ENCODE measurements around the gene G6PC1.
"Not testable (repeated sequence)": the region's sequence is repeated elsewhere in the genome, so short reads cannot be mapped to it uniquely, and the experiment has no call there.

G6PC1 gene

GRCh38 chr17:42913981-42914617 lies 13.5 kb downstream of the G6PC1 start:
- no peak for DNase-seq (ENCODE audit: low read depth)
- H3K4me3 ChIP-seq (ENCODE audit: low read length) = no peak overlapping the region
- no peak for TF ChIP-seq CTCF (conservative IDR thresholded peaks at IDR 0.05; ENCODE audit: low read length)

GRCh38 chr17:42915288-42915687 lies 14.7 kb downstream of the G6PC1 start:
- DNase-seq (ENCODE audit: low read depth); H3K4me3 ChIP-seq (ENCODE audit: low read length): not testable (repeated sequence)

- not testable (repeated sequence) for DNase-seq (ENCODE audit: low read depth); H3K4me3 ChIP-seq (ENCODE audit: low read length)
Observed at GRCh38 chr17:42916388-42917235, 16.0 kb downstream of the G6PC1 start.

- TF ChIP-seq CTCF (conservative IDR thresholded peaks at IDR 0.05; ENCODE audit: low read length) = no peak
- H3K4me3 ChIP-seq (ENCODE audit: low read length) = no peak overlapping the region
- DNase-seq (ENCODE audit: low read depth) = peak; percentile 10
Observed at GRCh38 chr17:42917236-42917603, 16.6 kb downstream of the G6PC1 start.

GRCh38 chr17:42918902-42919521 lies 18.4 kb downstream of the G6PC1 start:
- TF ChIP-seq CTCF (conservative IDR thresholded peaks at IDR 0.05; ENCODE audit: low read length) = no peak
- no peak for DNase-seq (ENCODE audit: low read depth)

GRCh38 chr17:42919522-42920077 lies 19.0 kb downstream of the G6PC1 start:
- H3K4me3 ChIP-seq (ENCODE audit: low read length) = not testable (repeated sequence)

More at GRCh38 chr17:42918902-42919521, 18.4 kb downstream of the G6PC1 start:
- H3K4me3 ChIP-seq (ENCODE audit: low read length) = no peak overlapping the region

GRCh38 chr17:42920106-42920900 lies 19.7 kb downstream of the G6PC1 start:
- DNase-seq (ENCODE audit: low read depth) = no peak
- TF ChIP-seq CTCF (conservative IDR thresholded peaks at IDR 0.05; ENCODE audit: low read length) = no peak
- no peak overlapping the region for H3K4me3 ChIP-seq (ENCODE audit: low read length)

More at GRCh38 chr17:42919522-42920077, 19.0 kb downstream of the G6PC1 start:
- not testable (repeated sequence) for DNase-seq (ENCODE audit: low read depth)

- no peak for DNase-seq (ENCODE audit: low read depth)
- H3K4me3 ChIP-seq (ENCODE audit: low read length) = no peak overlapping the region
- no peak for TF ChIP-seq CTCF (conservative IDR thresholded peaks at IDR 0.05; ENCODE audit: low read length)
Observed at GRCh38 chr17:42920922-42921321, 20.3 kb downstream of the G6PC1 start.

Data from AG10803 (cell line).